HepG2 (cell line): Measurements from ENCODE around the gene EMP2. TPM values are rescaled to one million over a fixed set of nuclear protein-coding genes. Genes with fewer than 3 reads are reported as not detected.
A peak's percentile ranks its signal among the peaks of the same experiment; 100 is the strongest.

Experiments
- ARID3A ChIP-seq: IDR thresholded peaks from 2 replicates; pipeline ENCODE4 v1.6.1; 2012; ENCODE audit warnings: low read depth, low read length, improper control_type of control experiment
- CCAR2 ChIP-seq: fragments of 200-400 bp; formaldehyde crosslinking; optimal IDR thresholded peaks from 2 replicates; pipeline ENCODE3; 2018; ENCODE audit warnings: low read depth, mild to moderate bottlenecking, low read length, moderate library complexity
- FOXP1 ChIP-seq, 2 experiments: fragments of 450-650 bp in 1 of 2; IDR thresholded peaks; 2 replicates each; pipeline ENCODE4 v1.6.1; 2017 to 2018; ENCODE audit warnings: antibody characterized with exemption in 1 of 2
- HDAC1 ChIP-seq: sonication (generic); formaldehyde crosslinking; IDR thresholded peaks from 2 replicates; pipeline ENCODE4 v1.5.1; 2020; ENCODE audit warnings: mild to moderate bottlenecking, missing genetic modification reagents
- HMG20A ChIP-seq: IDR thresholded peaks from 2 replicates; pipeline ENCODE4 v1.6.1; 2016; ENCODE audit warnings: borderline replicate concordance
- JUN ChIP-seq: sonication (generic); formaldehyde crosslinking; IDR thresholded peaks from 2 replicates; pipeline ENCODE4 v1.4.0; 2020; ENCODE audit warnings: mild to moderate bottlenecking, missing genetic modification reagents
- MED1 ChIP-seq: sonication (generic); formaldehyde crosslinking; IDR thresholded peaks from 2 replicates; pipeline ENCODE4 v1.4.0; 2020; ENCODE audit warnings: missing genetic modification reagents
- MIXL1 ChIP-seq: IDR thresholded peaks from 2 replicates; pipeline ENCODE4 v1.6.1; 2016
- NCOR1 ChIP-seq: fragments of 200-600 bp; sonication (generic); IDR thresholded peaks from 2 replicates; pipeline ENCODE4 v1.7.0; 2017; ENCODE audit warnings: antibody characterized with exemption, low read length, borderline replicate concordance
- NFYC ChIP-seq: IDR thresholded peaks from 2 replicates; pipeline ENCODE4 v1.6.1; 2016; ENCODE audit warnings: missing genetic modification reagents, missing compliant biosample characterization
- PBX3 ChIP-seq: sonication (generic); formaldehyde crosslinking; IDR thresholded peaks from 2 replicates; pipeline ENCODE4 v1.8.1; 2023; ENCODE audit warnings: missing genetic modification reagents, inconsistent platforms, borderline replicate concordance
- RFX5 ChIP-seq: IDR thresholded peaks from 2 replicates; pipeline ENCODE4 v1.6.1; 2011; ENCODE audit warnings: low read depth, low read length, improper control_type of control experiment
- RXRA ChIP-seq: sonication (generic); formaldehyde crosslinking; IDR thresholded peaks from 2 replicates; pipeline ENCODE4 v1.5.1; 2020; ENCODE audit warnings: missing genetic modification reagents
- SAP130 ChIP-seq: IDR thresholded peaks from 2 replicates; pipeline ENCODE4 v1.6.1; 2016; ENCODE audit warnings: low read depth
- SP1 ChIP-seq, 2 experiments: fragments of 450-650 bp in 1 of 2; sonication (generic) in 1 of 2; formaldehyde crosslinking in 1 of 2; IDR thresholded peaks; 2 replicates each; pipeline versions ENCODE4 v1.4.0 to v1.6.1; 2016 to 2020; ENCODE audit warnings: missing genetic modification reagents in 1 of 2
- SRSF1 ChIP-seq: fragments of 200-400 bp; formaldehyde crosslinking; optimal IDR thresholded peaks from 2 replicates; pipeline ENCODE3; 2017; ENCODE audit warnings: mild to moderate bottlenecking, low read depth, low read length, moderate library complexity
- TP53 ChIP-seq: sonication (generic); formaldehyde crosslinking; conservative IDR thresholded peaks from 2 replicates; pipeline ENCODE4 v1.4.0; 2020; ENCODE audit warnings: missing genetic modification reagents
- TRIM24 ChIP-seq: sonication (generic); formaldehyde crosslinking; IDR thresholded peaks from 2 replicates; pipeline ENCODE4 v1.8.0; 2022; ENCODE audit warnings: mild to moderate bottlenecking, missing genetic modification reagents
- YY1 ChIP-seq: IDR thresholded peaks from 2 replicates; pipeline ENCODE4 v1.6.1; 2011; ENCODE audit warnings: low read length, low read depth, moderate library complexity, mild to moderate bottlenecking; ENCODE audit not compliant: insufficient read depth, insufficient replicate concordance
- ZFP62 ChIP-seq: sonication (generic); formaldehyde crosslinking; IDR thresholded peaks from 2 replicates; pipeline ENCODE4 v1.4.0; 2020; ENCODE audit warnings: missing genetic modification reagents
- ZMYM3 ChIP-seq: sonication (generic); formaldehyde crosslinking; IDR thresholded peaks from 2 replicates; pipeline ENCODE4 v1.5.1; 2020; ENCODE audit warnings: mild to moderate bottlenecking, missing genetic modification reagents
- ZNF24 ChIP-seq: fragments of 450-650 bp; IDR thresholded peaks from 2 replicates; pipeline ENCODE4 v1.6.1; 2017; ENCODE audit warnings: antibody characterized with exemption, mild to moderate bottlenecking
- ZNF274 ChIP-seq: sonication (generic); formaldehyde crosslinking; IDR thresholded peaks from 2 replicates; pipeline ENCODE4 v1.5.1; 2020; ENCODE audit warnings: mild to moderate bottlenecking, missing genetic modification reagents
- ZNF280B ChIP-seq: sonication (generic); formaldehyde crosslinking; IDR thresholded peaks from 2 replicates; pipeline ENCODE4 v1.5.0; 2020; ENCODE audit warnings: missing genetic modification reagents, mild to moderate bottlenecking, borderline replicate concordance
- ZNF512 ChIP-seq: sonication (generic); formaldehyde crosslinking; IDR thresholded peaks from 2 replicates; pipeline ENCODE4 v1.4.0; 2020; ENCODE audit warnings: mild to moderate bottlenecking, missing genetic modification reagents
- ZNF589 ChIP-seq: sonication (generic); formaldehyde crosslinking; conservative IDR thresholded peaks from 2 replicates; pipeline ENCODE4 v1.8.0; 2022; ENCODE audit warnings: mild to moderate bottlenecking, moderate library complexity, missing genetic modification reagents
- ZNF724P ChIP-seq: sonication (generic); formaldehyde crosslinking; IDR thresholded peaks from 2 replicates; pipeline ENCODE4 v1.8.0; 2022; ENCODE audit warnings: missing genetic modification reagents, borderline replicate concordance
- ZSCAN9 ChIP-seq: IDR thresholded peaks from 2 replicates; pipeline ENCODE4 v1.6.1; 2016; ENCODE audit warnings: borderline replicate concordance
- polyA plus RNA-seq, 8 experiments: library from polyadenylated mRNA; depleted of rRNA in 3 of 8; stranded (reverse) in 7 of 8; unstranded in 1 of 8; fragments of >200 nt; fragmentation: Illumina TruSeq in 4 of 8; extraction: Trizol in 4 of 8; gene quantifications; 2 replicates each; pipeline versions ENCODE4 v1.2.1 to v1.2.3, GENCODE V29; 2011 to 2016; ENCODE audit warnings: low read depth in 4 of 8, missing spikeins in 1 of 8, mixed read lengths in 1 of 8; ENCODE audit not compliant: insufficient read depth in 1 of 8
- total RNA-seq, 5 experiments: library from RNA; depleted of rRNA; stranded (reverse); fragments of >200 nt; fragmentation: Illumina TruSeq; extraction: Trizol; gene quantifications; 2 replicates each; pipeline ENCODE4 v1.2.3, GENCODE V29; 2016; ENCODE audit warnings: low read depth in 1 of 5

Gene EMP2
- total and polyA plus RNA-seq, 2 of the 13 experiments (the other 11 are each of a cell fraction or from before 2014, with no cell fraction given) = 24.6 to 91.2 TPM

- TF ChIP-seq RFX5 (no peak), TP53 (CRISPR knock-in tag) (no peak), CCAR2 (no peak), SAP130 (no peak), MED1 (CRISPR knock-in tag) (no peak), SP1 (IDR thresholded peaks at IDR 0.05) (no peak), SP1 (CRISPR knock-in tag; IDR thresholded peaks at IDR 0.05) (no peak), HMG20A (CRISPR knock-in tag) (no peak), ZNF274 (CRISPR knock-in tag) (no peak), ZMYM3 (CRISPR knock-in tag) (no peak), ZNF589 (CRISPR knock-in tag) (no peak), JUN (CRISPR knock-in tag) (no peak), ARID3A (no peak), ZNF512 (CRISPR knock-in tag) (peak; percentile 90), PBX3 (no peak), TRIM24 (no peak), ZNF724P (CRISPR knock-in tag) (no peak), MIXL1 (CRISPR knock-in tag) (no peak), YY1 (no peak), ZNF280B (CRISPR knock-in tag) (no peak), ZSCAN9 (CRISPR knock-in tag) (no peak), HDAC1 (no peak), ZNF24 (no peak), RXRA (CRISPR knock-in tag) (no peak), NFYC (CRISPR knock-in tag) (no peak), FOXP1 (IDR thresholded peaks at IDR 0.05) (no peak), FOXP1 (CRISPR knock-in tag; IDR thresholded peaks at IDR 0.05) (no peak), SRSF1 (no peak), NCOR1 (no peak), ZFP62 (CRISPR knock-in tag) (no peak)
Measured at GRCh38 chr16:10518479-10519041, 61.8 kb downstream of the EMP2 start (continued).
